GM12878 (cell line): ENCODE data around the gene GRM1. TPM values are rescaled to one million over a fixed set of nuclear protein-coding genes. Genes with fewer than 3 reads are reported as not detected.

Experiments
- ATAC-seq: fragments of 200-7000 bp; cut with Tn5 transposase; 3 replicates; pipeline ENCODE4 v1.9.1; 2020; ENCODE audit warnings: mild to moderate bottlenecking, moderate library complexity
- BruUV-seq: library from RNA; stranded (reverse); fragments of 400-500 nt; replicated peaks from 2 replicates; lab custom pipeline; 2021; lab: Mats Ljungman, UMichigan
- CTCF ChIA-PET: fragments of 300-600 bp; sonication (Branson Sonifier 250); formaldehyde crosslinking; extraction: SDS; loops from one replicate; lab custom pipeline; 2021; ENCODE audit warnings: inconsistent platforms; lab: Yijun Ruan, JAX
- POLR2A ChIA-PET: fragments of 350-600 bp; formaldehyde crosslinking; extraction: SDS; loops from one replicate; lab custom pipeline; 2021; ENCODE audit warnings: inconsistent platforms; lab: Charles Lee
- RAD21 ChIA-PET: fragments of 300-600 bp; sonication (Branson Sonifier 250); formaldehyde crosslinking; loops from one replicate; lab custom pipeline; 2023; ENCODE audit warnings: antibody characterized with exemption; ENCODE audit not compliant: unreplicated experiment; lab: Charles Lee
- SMC1A ChIA-PET: fragments of 300-600 bp; sonication (Branson Sonifier 250); formaldehyde crosslinking; loops from one replicate; lab custom pipeline; 2023; ENCODE audit not compliant: unreplicated experiment, uncharacterized antibody; lab: Charles Lee
- DNase-seq: peaks from one replicate; pipeline ENCODE4 v3.0.0-alpha.2; 2011; ENCODE audit warnings: low read depth, low spot score
- FAIRE-seq: peaks from 3 replicates; lab custom pipeline; 2011; peaks lifted over from hg19 to GRCh38; lab: Jason Lieb, UNC
- H2AFZ ChIP-seq: 2 replicates; pipeline ENCODE4 v1.6.0; 2011; ENCODE audit warnings: low read depth, low read length, control low read depth; ENCODE audit not compliant: control insufficient read depth
- H3K27ac ChIP-seq: 2 replicates; pipeline ENCODE4 v1.5.1; 2011; ENCODE audit warnings: control low read depth; ENCODE audit not compliant: control insufficient read depth, insufficient read depth
- H3K27me3 ChIP-seq, 2 experiments: replicated peaks in 1 of 2; 2 replicates each; pipeline versions ENCODE4 v1.6.0 to v1.6.1; 2011; ENCODE audit warnings: low read length in 1 of 2; ENCODE audit not compliant: control insufficient read depth in 2 of 2, insufficient read depth in 2 of 2
- H3K36me3 ChIP-seq, 2 experiments: 2 replicates each; pipeline ENCODE4 v1.5.1; 2011; ENCODE audit warnings: low read length in 1 of 2; ENCODE audit not compliant: control insufficient read depth in 2 of 2, insufficient read depth in 2 of 2
- H3K4me1 ChIP-seq: 2 replicates; pipeline ENCODE4 v1.6.1; 2011; ENCODE audit warnings: mild to moderate bottlenecking, low read length, moderate library complexity, mixed read lengths; ENCODE audit not compliant: control insufficient read depth, insufficient read depth
- H3K4me2 ChIP-seq: 2 replicates; pipeline ENCODE4 v1.6.0; 2011; ENCODE audit warnings: control low read depth; ENCODE audit not compliant: control insufficient read depth, insufficient read depth
- H3K4me3 ChIP-seq: fragments of 200-600 bp; sonication (generic); 2 replicates; pipeline ENCODE4 v1.5.1; 2016
- H3K79me2 ChIP-seq: 2 replicates; pipeline ENCODE4 v1.6.0; 2011; ENCODE audit warnings: low read length; ENCODE audit not compliant: control insufficient read depth, insufficient read depth
- H3K9ac ChIP-seq: 2 replicates; pipeline ENCODE4 v1.8.0; 2011; ENCODE audit warnings: low read length, control low read depth, mixed read lengths; ENCODE audit not compliant: control insufficient read depth, insufficient read depth
- H3K9me3 ChIP-seq: replicated peaks from 3 replicates; pipeline ENCODE4 v1.5.1; 2011; ENCODE audit warnings: mild to moderate bottlenecking, low read length; ENCODE audit not compliant: control insufficient read depth, insufficient read depth
- H4K20me1 ChIP-seq: 2 replicates; pipeline ENCODE4 v1.6.0; 2011; ENCODE audit not compliant: control insufficient read depth, insufficient read depth
- CHD2 ChIP-seq: IDR thresholded peaks from 2 replicates; pipeline ENCODE4 v1.6.1; 2011; ENCODE audit warnings: low read depth, low read length, improper control_type of control experiment, borderline replicate concordance
- LARP7 ChIP-seq: fragments of 450-650 bp; IDR thresholded peaks from 2 replicates; pipeline ENCODE4 v1.6.1; 2017; ENCODE audit warnings: mild to moderate bottlenecking
- RCOR1 ChIP-seq: conservative IDR thresholded peaks from 2 replicates; pipeline ENCODE4 v1.6.1; 2012; ENCODE audit warnings: low read depth, low read length, improper control_type of control experiment
- SIX5 ChIP-seq: IDR thresholded peaks from 2 replicates; pipeline ENCODE4 v1.6.1; 2011; ENCODE audit warnings: mild to moderate bottlenecking, low read depth, low read length, moderate library complexity; ENCODE audit not compliant: severe bottlenecking
- SMAD1 ChIP-seq: fragments of 450-650 bp; IDR thresholded peaks from 2 replicates; pipeline ENCODE4 v1.6.1; 2018; ENCODE audit warnings: mild to moderate bottlenecking, low read depth; ENCODE audit not compliant: partially characterized antibody
- SMAD5 ChIP-seq: IDR thresholded peaks from 2 replicates; pipeline ENCODE4 v1.6.1; 2016; ENCODE audit warnings: antibody characterized with exemption, low read depth
- SUPT20H ChIP-seq: IDR thresholded peaks from 2 replicates; pipeline ENCODE4 v1.6.1; 2011; ENCODE audit warnings: low read depth, mild to moderate bottlenecking, low read length, moderate library complexity, borderline replicate concordance; ENCODE audit not compliant: control insufficient read depth
- TCF12 ChIP-seq: IDR thresholded peaks from 2 replicates; pipeline ENCODE4 v1.6.1; 2011; ENCODE audit warnings: low read depth, mild to moderate bottlenecking, low read length
- TCF3 ChIP-seq: IDR thresholded peaks from 2 replicates; pipeline ENCODE4 v1.6.1; 2012; ENCODE audit warnings: low read depth, mild to moderate bottlenecking, low read length, borderline replicate concordance; ENCODE audit not compliant: insufficient read depth
- TCF7 ChIP-seq: IDR thresholded peaks from 2 replicates; pipeline ENCODE4 v1.6.1; 2014; ENCODE audit warnings: antibody characterized with exemption, borderline replicate concordance
- WGBS: methylation state at CpG from one replicate; pipeline ENCODE4 v1.1.6; 2016; ENCODE audit warnings: low lambda C conversion rate; ENCODE audit not compliant: insufficient replicate concordance, insufficient coverage; ENCODE audit errors: missing lambda C conversion rate; 5-methylcytosine and 5-hydroxymethylcytosine counted together
- in situ Hi-C: fragments of 300-500 bp; cut with MboI; formaldehyde crosslinking; loops from 9 replicates; pipeline ENCODE4 v1.14.3; 2018; ENCODE audit warnings: mixed read lengths
- intact Hi-C: fragments of 100-400 bp; cut with micrococcal nuclease; formaldehyde crosslinking; loops from one replicate; pipeline ENCODE4 v1.14.2; 2022; ENCODE audit not compliant: unreplicated experiment
- polyA plus RNA-seq, 11 experiments: library from polyadenylated mRNA; depleted of rRNA in 4 of 11; unstranded in 6 of 11; stranded (reverse) in 5 of 11; fragments of >200 nt; fragmentation: Nextera tagmentation in 4 of 11; fragmentation: Illumina TruSeq in 1 of 11; extraction: Ambion mirVana in 4 of 11; extraction: Trizol in 1 of 11; gene quantifications; 1 replicate in 1 of 11; 2 replicates in 10 of 11; pipeline versions ENCODE4 v1.2.1 to v1.2.3, GENCODE V29; 2011 to 2016; ENCODE audit warnings: inconsistent platforms in 2 of 11, missing spikeins in 2 of 11, low read depth in 1 of 11
- total RNA-seq, 4 experiments: library from RNA; depleted of rRNA in 3 of 4; stranded (reverse); fragments of >200 nt in 3 of 4; fragmentation: Illumina TruSeq in 1 of 4; extraction: Trizol in 1 of 4; gene quantifications; 2 replicates each; pipeline versions ENCODE4 v1.2.1 to v1.2.3, GENCODE V29; 2013 to 2021
- TF ChIP-seq, protein P1 (sequence below): IDR thresholded peaks from 2 replicates; pipeline ENCODE4 v1.6.1; 2011; ENCODE audit warnings: borderline replicate concordance, low read depth, mild to moderate bottlenecking, moderate library complexity, low read length; ENCODE audit not compliant: insufficient read depth, poor library complexity, severe bottlenecking
- TF ChIP-seq, protein P2 (sequence below): fragments of 450-650 bp; IDR thresholded peaks from 2 replicates; pipeline ENCODE4 v1.6.1; 2014; ENCODE audit warnings: mild to moderate bottlenecking

The GRM1 gene
- total and polyA plus RNA-seq, 10 of the 15 experiments (the other 5 are each of a cell fraction or from before 2014, with no cell fraction given), result 0.04 TPM; not detected in 9

DNA sequence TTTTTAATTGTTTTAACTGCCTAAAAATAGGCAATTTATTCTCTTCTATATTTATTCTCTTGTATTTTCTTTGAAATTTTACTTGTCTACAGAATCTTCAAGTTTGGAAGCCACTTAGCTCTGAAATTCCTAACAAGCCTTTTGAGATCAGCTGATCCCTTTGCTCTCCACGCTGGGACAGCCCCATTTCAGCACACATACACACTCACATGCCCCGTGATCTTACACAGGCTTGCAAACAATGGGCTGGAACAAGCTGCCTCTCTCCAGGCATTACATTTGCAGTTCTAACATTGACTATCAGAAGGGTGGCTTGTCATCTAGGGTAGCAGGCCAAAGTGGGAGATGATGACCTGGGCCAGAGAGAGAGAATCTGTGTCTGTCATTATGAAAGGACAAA lies 452.7 kb downstream of the GRM1 start:
- Histone ChIP-seq H3K27me3 (no peaks in the 10 kb centered on the region), H3K79me2 (no peaks in the 10 kb centered on the region), H3K4me3 (no peak overlapping the region), H3K9ac (no peak overlapping the region), H3K36me3 (no peaks in the 10 kb centered on the region), H3K27ac (no peak overlapping the region), H4K20me1 (no peaks in the 10 kb centered on the region), H3K4me2 (no peak overlapping the region), H3K9me3 (no peaks in the 10 kb centered on the region; the same call in 2 of the 3 replicates), H2AFZ (no peak overlapping the region), H3K4me1 (no peaks in the 10 kb centered on the region)
- no peak for ATAC-seq
- 7% methylated on average over 2 of the region's 2 CpGs for WGBS
- ChIA-PET RAD21 (no interaction called here), CTCF (no interaction called here), SMC1A (interaction anchor here (1.1 kb wide), 1 partner anchor 9 kb away, joined by 3 read pairs; no protein-coding TSS in a partner anchor), POLR2A (no interaction called here)
- BruUV-seq, result no TSS peak
- in situ Hi-C loops (no loop called here), intact Hi-C loops (no loop called here)
- no peak for DNase-seq
- TF ChIP-seq CHD2 (no peak), TCF12 (no peak), SMAD5 (no peak), SUPT20H (no peak), TCF3 (no peak), LARP7 (no peak), SIX5 (no peak), RCOR1 (no peak), SMAD1 (no peak), TCF7 (no peak)
- TF ChIP-seq, protein P1, sequence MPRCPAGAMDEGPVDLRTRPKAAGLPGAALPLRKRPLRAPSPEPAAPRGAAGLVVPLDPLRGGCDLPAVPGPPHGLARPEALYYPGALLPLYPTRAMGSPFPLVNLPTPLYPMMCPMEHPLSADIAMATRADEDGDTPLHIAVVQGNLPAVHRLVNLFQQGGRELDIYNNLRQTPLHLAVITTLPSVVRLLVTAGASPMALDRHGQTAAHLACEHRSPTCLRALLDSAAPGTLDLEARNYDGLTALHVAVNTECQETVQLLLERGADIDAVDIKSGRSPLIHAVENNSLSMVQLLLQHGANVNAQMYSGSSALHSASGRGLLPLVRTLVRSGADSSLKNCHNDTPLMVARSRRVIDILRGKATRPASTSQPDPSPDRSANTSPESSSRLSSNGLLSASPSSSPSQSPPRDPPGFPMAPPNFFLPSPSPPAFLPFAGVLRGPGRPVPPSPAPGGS, result no peak
- TF ChIP-seq, protein P2, sequence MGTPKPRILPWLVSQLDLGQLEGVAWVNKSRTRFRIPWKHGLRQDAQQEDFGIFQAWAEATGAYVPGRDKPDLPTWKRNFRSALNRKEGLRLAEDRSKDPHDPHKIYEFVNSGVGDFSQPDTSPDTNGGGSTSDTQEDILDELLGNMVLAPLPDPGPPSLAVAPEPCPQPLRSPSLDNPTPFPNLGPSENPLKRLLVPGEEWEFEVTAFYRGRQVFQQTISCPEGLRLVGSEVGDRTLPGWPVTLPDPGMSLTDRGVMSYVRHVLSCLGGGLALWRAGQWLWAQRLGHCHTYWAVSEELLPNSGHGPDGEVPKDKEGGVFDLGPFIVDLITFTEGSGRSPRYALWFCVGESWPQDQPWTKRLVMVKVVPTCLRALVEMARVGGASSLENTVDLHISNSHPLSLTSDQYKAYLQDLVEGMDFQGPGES, result no peak
- no peak for FAIRE-seq
